HepG2 (cell line): ENCODE results near the gene LAG3. TPM values are rescaled to one million over a fixed set of nuclear protein-coding genes. Genes with fewer than 3 reads are reported as not detected.
A peak's percentile ranks its signal among the peaks of the same experiment; 100 is the strongest.

Source experiments
- BRD4 ChIP-seq: sonication (generic); formaldehyde crosslinking; IDR thresholded peaks from 2 replicates; pipeline ENCODE4 v1.4.0; 2020; ENCODE audit warnings: missing genetic modification reagents
- CERS6 ChIP-seq: sonication (generic); formaldehyde crosslinking; IDR thresholded peaks from 2 replicates; pipeline ENCODE4 v1.5.0; 2020; ENCODE audit warnings: missing genetic modification reagents
- FOXO1 ChIP-seq: sonication (generic); formaldehyde crosslinking; IDR thresholded peaks from 2 replicates; pipeline ENCODE4 v1.4.0; 2020; ENCODE audit warnings: missing genetic modification reagents
- HBP1 ChIP-seq: IDR thresholded peaks from 2 replicates; pipeline ENCODE4 v1.6.1; 2016; ENCODE audit warnings: low read depth, control low read depth
- HMGXB4 ChIP-seq, 2 experiments: sonication (generic) in 1 of 2; formaldehyde crosslinking in 1 of 2; IDR thresholded peaks; 2 replicates each; pipeline versions ENCODE4 v1.4.0 to v1.6.1; 2018 to 2020; ENCODE audit warnings: missing genetic modification reagents in 2 of 2, borderline replicate concordance in 1 of 2, low read depth in 1 of 2, mild to moderate bottlenecking in 1 of 2, missing biosample characterization in 1 of 2
- MED13 ChIP-seq: sonication (generic); formaldehyde crosslinking; IDR thresholded peaks from 2 replicates; pipeline ENCODE4 v1.5.0; 2020; ENCODE audit warnings: missing genetic modification reagents
- POLR2AphosphoS5 ChIP-seq: IDR thresholded peaks from 2 replicates; pipeline ENCODE4 v1.6.1; 2012; ENCODE audit warnings: low read depth, low read length
- SRSF1 ChIP-seq: fragments of 200-400 bp; formaldehyde crosslinking; optimal IDR thresholded peaks from 2 replicates; pipeline ENCODE3; 2017; ENCODE audit warnings: mild to moderate bottlenecking, low read depth, low read length, moderate library complexity
- TAF1 ChIP-seq: sonication (generic); formaldehyde crosslinking; IDR thresholded peaks from 2 replicates; pipeline ENCODE4 v1.4.0; 2020; ENCODE audit warnings: missing genetic modification reagents
- ZBTB33 ChIP-seq: sonication (generic); formaldehyde crosslinking; IDR thresholded peaks from 2 replicates; pipeline ENCODE4 v1.4.0; 2020; ENCODE audit warnings: missing genetic modification reagents
- ZNF136 ChIP-seq: sonication (generic); formaldehyde crosslinking; IDR thresholded peaks from 2 replicates; pipeline ENCODE4 v1.8.1; 2022; ENCODE audit warnings: low read depth, mild to moderate bottlenecking, moderate library complexity, missing genetic modification reagents
- ZNF205 ChIP-seq: IDR thresholded peaks from 2 replicates; pipeline ENCODE4 v1.6.1; 2018; ENCODE audit warnings: missing biosample characterization, missing genetic modification reagents
- ZNF501 ChIP-seq: sonication (generic); formaldehyde crosslinking; IDR thresholded peaks from 2 replicates; pipeline ENCODE4 v1.5.1; 2020; ENCODE audit warnings: mild to moderate bottlenecking, moderate library complexity, missing genetic modification reagents
- ZNF574 ChIP-seq: sonication (generic); formaldehyde crosslinking; IDR thresholded peaks from 2 replicates; pipeline ENCODE4 v1.4.0; 2020; ENCODE audit warnings: missing genetic modification reagents
- ZNF800 ChIP-seq: sonication (generic); formaldehyde crosslinking; IDR thresholded peaks from 2 replicates; pipeline ENCODE4 v1.4.0; 2020; ENCODE audit warnings: missing genetic modification reagents
- polyA plus RNA-seq, 8 experiments: library from polyadenylated mRNA; depleted of rRNA in 3 of 8; stranded (reverse) in 7 of 8; unstranded in 1 of 8; fragments of >200 nt; fragmentation: Illumina TruSeq in 4 of 8; extraction: Trizol in 4 of 8; gene quantifications; 2 replicates each; pipeline versions ENCODE4 v1.2.1 to v1.2.3, GENCODE V29; 2011 to 2016; ENCODE audit warnings: low read depth in 4 of 8, missing spikeins in 1 of 8, mixed read lengths in 1 of 8; ENCODE audit not compliant: insufficient read depth in 1 of 8
- total RNA-seq, 5 experiments: library from RNA; depleted of rRNA; stranded (reverse); fragments of >200 nt; fragmentation: Illumina TruSeq; extraction: Trizol; gene quantifications; 2 replicates each; pipeline ENCODE4 v1.2.3, GENCODE V29; 2016; ENCODE audit warnings: low read depth in 1 of 5
- TF ChIP-seq, protein P1 (sequence below): sonication (generic); formaldehyde crosslinking; IDR thresholded peaks from 2 replicates; pipeline ENCODE4 v1.8.1; 2023; ENCODE audit warnings: mild to moderate bottlenecking, missing genetic modification reagents, borderline replicate concordance

Gene LAG3
- total and polyA plus RNA-seq, 2 of the 13 experiments (the other 11 are each of a cell fraction or from before 2014, with no cell fraction given) = 0.11 to 0.26 TPM

DNA sequence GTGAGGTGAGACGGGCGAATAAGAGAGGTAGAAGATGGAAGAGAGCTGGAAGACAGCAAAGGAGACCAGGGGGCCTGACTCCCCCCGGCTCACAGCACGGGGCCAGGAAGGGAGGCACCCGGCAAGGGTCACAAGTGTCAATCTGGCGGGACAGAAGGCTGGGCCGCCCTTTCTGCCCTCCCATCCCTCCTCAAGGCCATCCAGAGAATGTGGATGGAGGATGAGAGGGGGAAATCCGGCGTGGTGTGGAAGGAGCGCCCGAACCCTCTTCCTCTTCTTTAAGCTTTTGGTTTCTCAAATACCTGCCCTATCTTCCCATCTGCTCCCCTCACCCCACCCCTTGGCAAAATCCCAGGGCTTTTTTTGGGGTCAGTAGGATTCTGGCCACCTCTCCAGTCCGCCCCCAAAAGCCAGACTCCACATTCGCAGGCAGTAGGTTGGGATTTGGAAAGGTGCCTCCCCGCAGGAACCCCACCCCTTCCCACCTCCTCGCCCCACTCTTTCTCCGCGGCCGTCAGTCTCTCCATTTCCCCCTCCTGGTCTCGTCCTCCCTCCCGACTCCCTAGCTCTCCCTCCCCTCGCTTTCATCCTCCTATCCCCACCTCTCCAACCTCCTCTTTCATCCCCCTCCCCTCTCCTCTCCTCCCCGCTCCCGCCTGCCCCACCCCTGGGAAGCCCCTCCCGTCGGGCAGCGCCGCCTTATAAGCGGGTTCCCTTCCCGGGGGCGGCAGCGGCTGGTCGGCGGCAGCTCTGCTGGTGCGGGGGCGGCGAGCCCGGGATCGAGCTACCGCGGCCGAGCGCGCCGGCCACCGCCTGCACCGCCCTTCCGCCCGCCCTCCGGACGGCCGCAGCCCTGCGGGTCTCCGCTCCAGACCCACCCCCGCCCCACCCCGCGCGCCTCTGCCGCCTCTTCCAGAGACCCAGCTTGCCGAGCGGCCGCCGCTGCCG is 6.4 kb upstream of the LAG3 start, which contains the start of gene PTMS (continued):
- TF ChIP-seq ZNF501 (CRISPR knock-in tag) = 0 out of 2 replicates have a peak, but pooled peaks have one; percentile 20
- TF ChIP-seq ZNF136 (CRISPR knock-in tag) = no peak
- no peak for TF ChIP-seq CERS6 (CRISPR knock-in tag)
- no peak for TF ChIP-seq HMGXB4 (CRISPR knock-in tag; IDR thresholded peaks at IDR 0.05; ENCODE audit: borderline replicate concordance in 1 of 2, low read depth in 1 of 2)
- peak; percentile 85 for TF ChIP-seq POLR2AphosphoS5
- TF ChIP-seq ZNF205 = no peak
- no peak for TF ChIP-seq BRD4 (CRISPR knock-in tag)
- TF ChIP-seq ZBTB33 (CRISPR knock-in tag) = no peak
- TF ChIP-seq ZNF800 (CRISPR knock-in tag) = no peak
- peak; percentile 41; the same call in 1 of the 2 replicates for TF ChIP-seq TAF1 (CRISPR knock-in tag)
- TF ChIP-seq SRSF1 = no peak
- no peak for TF ChIP-seq HBP1 (CRISPR knock-in tag)
- TF ChIP-seq MED13 (CRISPR knock-in tag) = no peak
- no peak for TF ChIP-seq FOXO1 (CRISPR knock-in tag)
- TF ChIP-seq, protein P1, sequence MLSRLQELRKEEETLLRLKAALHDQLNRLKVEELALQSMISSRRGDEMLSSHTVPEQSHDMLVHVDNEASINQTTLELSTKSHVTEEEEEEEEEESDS (CRISPR knock-in tag) = no peak
- TF ChIP-seq ZNF574 (CRISPR knock-in tag) = no peak; the same call in 1 of the 2 replicates
